BJ (cell line): ENCODE measurements around the gene PRICKLE1. TPM values are rescaled to one million over a fixed set of nuclear protein-coding genes. Genes with fewer than 3 reads are reported as not detected.

Experiments used
- CTCF ChIA-PET: fragments of 350-600 bp; formaldehyde crosslinking; extraction: SDS; loops from one replicate; lab custom pipeline; 2021; ENCODE audit warnings: antibody characterized with exemption, inconsistent platforms; lab: Yijun Ruan, JAX
- POLR2A ChIA-PET: fragments of 300-600 bp; sonication (Branson Sonifier 250); formaldehyde crosslinking; extraction: SDS; loops from one replicate; lab custom pipeline; 2021; ENCODE audit warnings: antibody characterized with exemption; lab: Charles Lee
- DNase-seq: peaks from one replicate; pipeline ENCODE4 v3.0.0-alpha.2; 2011; ENCODE audit warnings: low read depth
- H3K27me3 ChIP-seq: 2 replicates; pipeline ENCODE4 v1.6.0; 2011; ENCODE audit warnings: low read length; ENCODE audit not compliant: control insufficient read depth, insufficient read depth
- H3K36me3 ChIP-seq: 2 replicates; pipeline ENCODE4 v1.5.1; 2011; ENCODE audit warnings: low read length; ENCODE audit not compliant: control insufficient read depth, insufficient read depth
- H3K4me3 ChIP-seq: 2 replicates; pipeline ENCODE4 v1.5.1; 2011; ENCODE audit warnings: low read depth, mild to moderate bottlenecking, control low read depth, low read length
- CTCF ChIP-seq: IDR thresholded peaks from 2 replicates; pipeline ENCODE4 v1.5.1; 2011; ENCODE audit warnings: low read depth, mild to moderate bottlenecking, control low read depth, inconsistent platforms, low read length, moderate library complexity; ENCODE audit not compliant: insufficient read depth
- polyA plus RNA-seq: library from polyadenylated mRNA; depleted of rRNA; stranded (reverse); fragments of >200 nt; gene quantifications from 2 replicates; pipeline ENCODE4 v1.2.3, GENCODE V29; 2011

The PRICKLE1 gene
- polyA plus RNA-seq, 1 experiment = 19.9 TPM

- Histone ChIP-seq H3K4me3 (peak overlapping the region; percentile 62), H3K27me3 (no peaks in the 10 kb centered on the region), H3K36me3 (no peaks in the 10 kb centered on the region)
- TF ChIP-seq CTCF = peak; percentile 65
- CTCF ChIA-PET = interaction anchor here (0.6 to 5.2 kb wide), 57 partner anchors 8 to 855 kb away, joined by 3 to 51 read pairs (median 4); no protein-coding TSS in a partner anchor
- DNase-seq = no peak
- POLR2A ChIA-PET = no interaction called here
Measured at GRCh38 chr12:42482748-42483520, 106.6 kb downstream of the PRICKLE1 start.

DNA sequence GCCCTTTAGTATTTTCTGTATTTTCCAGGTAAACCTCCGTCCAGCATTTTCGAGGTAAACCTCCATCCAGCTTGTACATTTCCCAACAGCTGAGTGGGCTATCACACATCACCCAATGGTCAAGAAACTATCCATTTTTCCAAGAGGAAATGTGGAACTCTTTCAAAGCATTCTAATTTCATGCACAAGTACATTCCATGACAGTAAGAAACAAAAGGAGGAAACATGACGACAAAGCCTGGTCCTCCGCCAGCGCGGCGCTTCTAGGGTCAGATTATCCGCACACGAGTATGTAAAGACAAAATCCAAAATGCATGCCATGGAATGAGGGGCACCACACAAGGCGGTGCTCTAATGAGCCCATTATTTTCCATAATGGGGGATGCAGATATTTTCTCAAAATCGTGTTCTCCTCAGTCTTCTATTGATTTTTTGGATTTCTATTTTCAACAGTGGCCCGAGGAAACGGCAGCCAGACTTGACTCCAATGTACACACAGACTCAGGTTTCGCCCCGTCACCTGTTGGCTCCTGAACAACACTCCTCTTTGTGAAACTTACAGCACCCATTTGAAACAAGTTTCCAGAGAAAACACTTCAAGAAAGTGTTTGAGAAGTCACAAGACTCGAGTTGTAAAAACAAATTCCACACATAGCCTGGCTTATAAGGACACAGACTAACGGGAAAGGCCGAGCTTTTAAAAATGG, 107.4 kb downstream of the PRICKLE1 start:
- ChIA-PET POLR2A (no interaction called here), CTCF (interaction anchor here (0.6 to 5.2 kb wide), 48 partner anchors 9 to 856 kb away, joined by 3 to 51 read pairs (median 4); no protein-coding TSS in a partner anchor)
- no peak for TF ChIP-seq CTCF
- no peaks in the 10 kb centered on the region for H3K36me3 ChIP-seq
- peak overlapping the region; percentile 62 for H3K4me3 ChIP-seq
- H3K27me3 ChIP-seq = no peaks in the 10 kb centered on the region
- no peak for DNase-seq

- no peak for TF ChIP-seq CTCF
- CTCF ChIA-PET = interaction anchor here (0.7 to 5.2 kb wide), 8 partner anchors 10 to 856 kb away, joined by 3 to 51 read pairs (median 4); no protein-coding TSS in a partner anchor
- no peak for DNase-seq
- POLR2A ChIA-PET = no interaction called here
- Histone ChIP-seq H3K36me3 (no peaks in the 10 kb centered on the region), H3K27me3 (no peaks in the 10 kb centered on the region), H3K4me3 (no peak overlapping the region)
Measured at GRCh38 chr12:42481368-42481767, 108.2 kb downstream of the PRICKLE1 start.

DNA sequence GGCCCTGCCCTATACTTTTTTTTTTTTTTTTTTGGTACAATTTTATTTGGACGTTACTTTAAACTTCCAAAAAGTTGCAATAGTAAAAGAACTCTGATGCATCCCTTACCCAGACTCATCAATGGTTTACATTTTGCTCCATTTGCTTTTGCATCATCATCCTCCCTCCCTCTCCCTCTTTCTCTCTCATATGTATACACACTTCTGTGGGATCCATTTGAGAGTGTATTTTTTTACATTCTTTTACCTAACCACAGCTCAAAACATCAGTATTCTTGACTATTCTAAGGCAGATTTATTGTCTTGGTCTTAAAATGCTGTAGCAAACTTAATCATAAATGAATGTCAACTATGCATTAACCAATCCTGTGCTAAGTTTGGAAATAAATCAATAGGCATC, 111.6 kb downstream of the PRICKLE1 start:
- Histone ChIP-seq H3K4me3 (no peak overlapping the region), H3K27me3 (no peaks in the 10 kb centered on the region), H3K36me3 (no peaks in the 10 kb centered on the region)
- ChIA-PET POLR2A (no interaction called here), CTCF (interaction anchor here (0.8 to 3.4 kb wide), 2 partner anchors 92 to 96 kb away, joined by 3 to 17 read pairs; no protein-coding TSS in a partner anchor)
- DNase-seq = no peak
- TF ChIP-seq CTCF = no peak

DNA sequence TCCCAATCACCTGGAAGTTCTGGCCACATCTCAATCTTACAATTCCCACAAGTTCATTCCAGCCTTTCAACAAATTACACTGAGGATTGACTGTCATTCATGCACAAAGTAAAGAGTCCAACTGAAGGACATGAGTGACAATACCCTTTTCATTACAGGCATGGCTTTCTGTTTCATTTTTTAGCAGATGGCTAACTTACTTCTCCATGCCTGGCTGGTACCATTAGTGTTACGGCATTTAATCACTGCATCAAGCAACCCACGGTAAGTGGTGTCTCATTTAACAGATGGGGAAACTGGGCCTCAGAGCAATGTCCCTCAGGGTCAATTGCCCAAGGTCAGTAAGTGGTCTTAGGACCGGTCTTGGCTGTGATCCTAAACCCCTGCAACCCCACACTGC, 114.4 kb downstream of the PRICKLE1 start:
- DNase-seq = no peak
- CTCF ChIA-PET = no interaction called here
- POLR2A ChIA-PET = no interaction called here
- TF ChIP-seq CTCF = no peak
- no peaks in the 10 kb centered on the region for H3K27me3 ChIP-seq
- peaks cover 2% of the 10 kb centered on the region; the same call in 1 of the 2 replicates for H3K36me3 ChIP-seq
- H3K4me3 ChIP-seq = no peak overlapping the region
